Keratinocyte (primary cell): Measurements from ENCODE around the gene ZEB1.

ENCODE experiments used
- EZH2 ChIP-seq: IDR thresholded peaks from one replicate; pipeline ENCODE4 v1.6.1; 2012; ENCODE audit warnings: inconsistent platforms, mild to moderate bottlenecking, low read length, moderate library complexity
- TF ChIP-seq, protein P1 (sequence below), 3 experiments: IDR thresholded peaks in 1 of 3; conservative IDR thresholded peaks in 1 of 3; optimal IDR thresholded peaks in 1 of 3; 2 replicates in 2 of 3; 3 replicates in 1 of 3; pipeline versions ENCODE3 to v1.5.1; 2011; ENCODE audit warnings: low read length in 3 of 3, mild to moderate bottlenecking in 3 of 3, moderate library complexity in 2 of 3, control low read depth in 1 of 3, inconsistent platforms in 1 of 3; ENCODE audit not compliant: insufficient read depth in 2 of 3; ENCODE audit errors: extremely low read depth in 1 of 3

DNA sequence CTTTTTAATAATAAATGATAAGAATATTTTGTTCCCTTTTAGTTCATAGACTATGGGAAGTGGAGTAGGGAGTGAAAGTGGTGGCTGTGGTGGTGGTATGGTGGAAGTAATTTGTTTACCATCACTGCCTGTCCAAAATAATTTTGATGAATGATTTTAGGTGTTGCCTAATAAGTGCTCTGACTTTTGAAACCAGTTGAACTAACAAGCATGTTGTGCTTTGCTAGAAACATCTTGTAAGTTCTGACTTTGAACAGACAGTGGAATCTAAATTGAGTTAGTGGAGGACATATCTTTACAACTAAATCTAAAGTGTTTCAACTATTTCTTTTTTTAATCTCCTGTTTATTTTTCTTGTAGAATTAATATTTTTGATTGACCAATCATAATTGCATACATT is 49.7 kb downstream of the ZEB1 start:
- TF ChIP-seq, protein P1, sequence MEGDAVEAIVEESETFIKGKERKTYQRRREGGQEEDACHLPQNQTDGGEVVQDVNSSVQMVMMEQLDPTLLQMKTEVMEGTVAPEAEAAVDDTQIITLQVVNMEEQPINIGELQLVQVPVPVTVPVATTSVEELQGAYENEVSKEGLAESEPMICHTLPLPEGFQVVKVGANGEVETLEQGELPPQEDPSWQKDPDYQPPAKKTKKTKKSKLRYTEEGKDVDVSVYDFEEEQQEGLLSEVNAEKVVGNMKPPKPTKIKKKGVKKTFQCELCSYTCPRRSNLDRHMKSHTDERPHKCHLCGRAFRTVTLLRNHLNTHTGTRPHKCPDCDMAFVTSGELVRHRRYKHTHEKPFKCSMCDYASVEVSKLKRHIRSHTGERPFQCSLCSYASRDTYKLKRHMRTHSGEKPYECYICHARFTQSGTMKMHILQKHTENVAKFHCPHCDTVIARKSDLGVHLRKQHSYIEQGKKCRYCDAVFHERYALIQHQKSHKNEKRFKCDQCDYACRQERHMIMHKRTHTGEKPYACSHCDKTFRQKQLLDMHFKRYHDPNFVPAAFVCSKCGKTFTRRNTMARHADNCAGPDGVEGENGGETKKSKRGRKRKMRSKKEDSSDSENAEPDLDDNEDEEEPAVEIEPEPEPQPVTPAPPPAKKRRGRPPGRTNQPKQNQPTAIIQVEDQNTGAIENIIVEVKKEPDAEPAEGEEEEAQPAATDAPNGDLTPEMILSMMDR (optimal IDR thresholded peaks at IDR 0.05 in 1 of 3, IDR thresholded peaks at IDR 0.05 in 1 of 3, conservative IDR thresholded peaks at IDR 0.05 in 1 of 3; ENCODE audit: extremely low read depth in 1 of 3, insufficient read depth in 2 of 3, low read length in 3 of 3): no peak
- TF ChIP-seq EZH2: no peak
